ENCODE results near the gene CEP128.

DNA sequence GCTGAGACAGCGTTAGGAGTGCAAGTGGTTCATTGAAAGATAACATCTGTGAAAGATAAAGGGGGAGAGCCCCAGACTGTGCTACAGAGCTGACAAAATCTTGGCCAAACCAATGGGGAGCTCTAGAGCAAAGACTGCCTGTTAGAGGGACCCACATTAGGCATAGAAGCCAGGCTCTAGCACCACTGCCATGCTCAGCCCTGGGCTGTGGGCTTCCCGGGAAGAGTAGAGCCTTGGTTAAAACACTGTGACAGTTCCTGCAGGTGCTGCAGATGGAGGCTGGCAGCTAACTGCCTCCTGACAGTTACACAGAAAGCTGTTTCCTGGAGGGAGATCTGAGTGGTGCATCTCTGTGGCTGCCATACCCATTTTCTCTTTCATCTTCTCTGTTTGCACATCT is 36.9 kb upstream of the CEP128 start:
- TF ChIP-seq ZNF274 (IDR thresholded peaks at IDR 0.05; ENCODE audit: low read depth, low read length), result no peak
- TF ChIP-seq YY1 (IDR thresholded peaks at IDR 0.05; ENCODE audit: insufficient read depth, insufficient read length), result no peak
